OCI-M2 (cell line): ENCODE data around the gene BSDC1.

Experiments used
- DNase-seq: peaks from one replicate; lab custom pipeline; 2025; ENCODE audit not compliant: unreplicated experiment; lab: John Stamatoyannopoulos, UW

BSDC1 gene

GRCh38 chr1:32337855-32338636 is 56.2 kb downstream of the BSDC1 start:
- DNase-seq: no peak

GRCh38 chr1:32336963-32337675 is 57.1 kb downstream of the BSDC1 start:
- no peak for DNase-seq

GRCh38 chr1:32336591-32336932 is 57.7 kb downstream of the BSDC1 start:
- no peak for DNase-seq

GRCh38 chr1:32335790-32336590 is 58.3 kb downstream of the BSDC1 start, which contains the start of gene MARCKSL1:
Gene MARCKSL1 (minus strand): TSS chr1:32336233. CDS start chr1:32336033, 200 bp downstream.
- no peak for DNase-seq

- no peak for DNase-seq
Observed at GRCh38 chr1:32335535-32335789, 58.8 kb downstream of the BSDC1 start.

- DNase-seq: no peak
Observed at GRCh38 chr1:32334864-32335534, 59.2 kb downstream of the BSDC1 start.

- DNase-seq: no peak
Observed at GRCh38 chr1:32334274-32334861, 59.9 kb downstream of the BSDC1 start.

GRCh38 chr1:32333251-32333963 is 60.8 kb downstream of the BSDC1 start:
- DNase-seq: no peak

- DNase-seq: no peak
Observed at GRCh38 chr1:32332290-32333079, 61.8 kb downstream of the BSDC1 start.

- no peak for DNase-seq
Observed at GRCh38 chr1:32331549-32331948, 62.7 kb downstream of the BSDC1 start.

- no peak for DNase-seq
Observed at GRCh38 chr1:32330558-32331151, 63.6 kb downstream of the BSDC1 start.

GRCh38 chr1:32329931-32330466 is 64.2 kb downstream of the BSDC1 start:
- DNase-seq: no peak

GRCh38 chr1:32327204-32327603 is 67.0 kb downstream of the BSDC1 start:
- no peak for DNase-seq

GRCh38 chr1:32321712-32322291 is 72.4 kb downstream of the BSDC1 start:
- no peak for DNase-seq

- no peak for DNase-seq
Observed at GRCh38 chr1:32318127-32318869, 75.9 kb downstream of the BSDC1 start.

GRCh38 chr1:32316903-32317277 is 77.4 kb downstream of the BSDC1 start:
- DNase-seq: no peak
